Measurements from ENCODE around the gene CADPS.

The CADPS gene

GRCh38 chr3:62749657-62750056, 125.6 kb downstream of the CADPS start:
- 60% methylated on average over 1 of the region's 2 CpGs; no CpG with 5 or more reads in 1 of the 2 experiments for WGBS, 2 experiments (ENCODE audit: insufficient coverage in 2 of 2)
- no peaks in the 10 kb centered on the region for H3K9me3 ChIP-seq (ENCODE audit: control insufficient read depth, low read length)
- H3K36me3 ChIP-seq (ENCODE audit: control insufficient read depth, insufficient read depth, low read length): no peaks in the 10 kb centered on the region
- no peaks in the 10 kb centered on the region for H3K4me1 ChIP-seq (ENCODE audit: control insufficient read depth, insufficient read depth, low read length, poor library complexity, severe bottlenecking)
- no peak overlapping the region for H3K27ac ChIP-seq (ENCODE audit: low read depth, low read length, severe bottlenecking)
- H3K4me3 ChIP-seq (ENCODE audit: extremely low read depth, insufficient read depth, low read length, poor library complexity, severe bottlenecking): no peak overlapping the region

- H3K9me3 ChIP-seq (ENCODE audit: control insufficient read depth, low read length): no peaks in the 10 kb centered on the region
- H3K4me1 ChIP-seq (ENCODE audit: control insufficient read depth, insufficient read depth, low read length, poor library complexity, severe bottlenecking): no peaks in the 10 kb centered on the region
- no peak overlapping the region for H3K27ac ChIP-seq (ENCODE audit: low read depth, low read length, severe bottlenecking)
- no peak overlapping the region for H3K4me3 ChIP-seq (ENCODE audit: extremely low read depth, insufficient read depth, low read length, poor library complexity, severe bottlenecking)
- no peaks in the 10 kb centered on the region for H3K36me3 ChIP-seq (ENCODE audit: control insufficient read depth, insufficient read depth, low read length)
- 93 to 100% methylated on average over 1 to 3 of the region's 4 CpGs for WGBS, 2 experiments (ENCODE audit: insufficient coverage in 2 of 2)
Observed at GRCh38 chr3:62749130-62749529, 126.1 kb downstream of the CADPS start.

- H3K4me1 ChIP-seq (ENCODE audit: control insufficient read depth, insufficient read depth, low read length, poor library complexity, severe bottlenecking): no peaks in the 10 kb centered on the region
- WGBS, 2 experiments (ENCODE audit: insufficient coverage in 2 of 2): 84 to 86% methylated on average over 3 of the region's 3 CpGs
- H3K4me3 ChIP-seq (ENCODE audit: extremely low read depth, insufficient read depth, low read length, poor library complexity, severe bottlenecking): no peak overlapping the region
- H3K9me3 ChIP-seq (ENCODE audit: control insufficient read depth, low read length): no peaks in the 10 kb centered on the region
- no peak overlapping the region for H3K27ac ChIP-seq (ENCODE audit: low read depth, low read length, severe bottlenecking)
- no peaks in the 10 kb centered on the region for H3K36me3 ChIP-seq (ENCODE audit: control insufficient read depth, insufficient read depth, low read length)
Observed at GRCh38 chr3:62737449-62737848, 137.8 kb downstream of the CADPS start.

- no peaks in the 10 kb centered on the region for H3K4me1 ChIP-seq (ENCODE audit: control insufficient read depth, insufficient read depth, low read length, poor library complexity, severe bottlenecking)
- no peaks in the 10 kb centered on the region for H3K9me3 ChIP-seq (ENCODE audit: control insufficient read depth, low read length)
- H3K4me3 ChIP-seq (ENCODE audit: extremely low read depth, insufficient read depth, low read length, poor library complexity, severe bottlenecking): no peak overlapping the region
- H3K36me3 ChIP-seq (ENCODE audit: control insufficient read depth, insufficient read depth, low read length): no peaks in the 10 kb centered on the region
- H3K27ac ChIP-seq (ENCODE audit: low read depth, low read length, severe bottlenecking): no peak overlapping the region
- no CpG with 5 or more reads among the region's 1 CpG for WGBS, 2 experiments (ENCODE audit: insufficient coverage in 2 of 2)
Observed at GRCh38 chr3:62735510-62735909, 139.7 kb downstream of the CADPS start.

- Histone ChIP-seq H3K4me1 (ENCODE audit: control insufficient read depth, insufficient read depth, low read length, poor library complexity, severe bottlenecking) (peaks cover 6% of the 10 kb centered on the region), H3K4me3 (ENCODE audit: extremely low read depth, insufficient read depth, low read length, poor library complexity, severe bottlenecking) (no peak overlapping the region), H3K27ac (ENCODE audit: low read depth, low read length, severe bottlenecking) (no peak overlapping the region), H3K36me3 (ENCODE audit: control insufficient read depth, insufficient read depth, low read length) (no peaks in the 10 kb centered on the region), H3K9me3 (ENCODE audit: control insufficient read depth, low read length) (no peaks in the 10 kb centered on the region)
- 93 to 95% methylated on average over 3 to 5 of the region's 5 CpGs for WGBS, 2 experiments (ENCODE audit: insufficient coverage in 2 of 2)
Observed at GRCh38 chr3:62732183-62732904, 142.9 kb downstream of the CADPS start.

GRCh38 chr3:62727981-62728380, 147.2 kb downstream of the CADPS start:
- Histone ChIP-seq H3K4me1 (ENCODE audit: control insufficient read depth, insufficient read depth, low read length, poor library complexity, severe bottlenecking) (peaks cover 11% of the 10 kb centered on the region), H3K27ac (ENCODE audit: low read depth, low read length, severe bottlenecking) (no peak overlapping the region), H3K9me3 (ENCODE audit: control insufficient read depth, low read length) (no peaks in the 10 kb centered on the region), H3K4me3 (ENCODE audit: extremely low read depth, insufficient read depth, low read length, poor library complexity, severe bottlenecking) (no peak overlapping the region), H3K36me3 (ENCODE audit: control insufficient read depth, insufficient read depth, low read length) (no peaks in the 10 kb centered on the region)
- 83 to 84% methylated on average over 1 to 4 of the region's 5 CpGs for WGBS, 2 experiments (ENCODE audit: insufficient coverage in 2 of 2)

GRCh38 chr3:62727536-62727935, 147.7 kb downstream of the CADPS start:
- Histone ChIP-seq H3K4me3 (ENCODE audit: extremely low read depth, insufficient read depth, low read length, poor library complexity, severe bottlenecking) (no peak overlapping the region), H3K4me1 (ENCODE audit: control insufficient read depth, insufficient read depth, low read length, poor library complexity, severe bottlenecking) (peaks cover 11% of the 10 kb centered on the region), H3K9me3 (ENCODE audit: control insufficient read depth, low read length) (no peaks in the 10 kb centered on the region), H3K27ac (ENCODE audit: low read depth, low read length, severe bottlenecking) (peak overlapping the region; percentile 75), H3K36me3 (ENCODE audit: control insufficient read depth, insufficient read depth, low read length) (no peaks in the 10 kb centered on the region)
- WGBS, 2 experiments (ENCODE audit: insufficient coverage in 2 of 2): no CpG with 5 or more reads among the region's 1 CpG

- Histone ChIP-seq H3K4me1 (ENCODE audit: control insufficient read depth, insufficient read depth, low read length, poor library complexity, severe bottlenecking) (peaks cover 11% of the 10 kb centered on the region), H3K9me3 (ENCODE audit: control insufficient read depth, low read length) (no peaks in the 10 kb centered on the region), H3K36me3 (ENCODE audit: control insufficient read depth, insufficient read depth, low read length) (no peaks in the 10 kb centered on the region), H3K27ac (ENCODE audit: low read depth, low read length, severe bottlenecking) (no peak overlapping the region), H3K4me3 (ENCODE audit: extremely low read depth, insufficient read depth, low read length, poor library complexity, severe bottlenecking) (no peak overlapping the region)
- WGBS, 2 experiments (ENCODE audit: insufficient coverage in 2 of 2): 100% methylated on average over 1 to 2 of the region's 4 CpGs
Observed at GRCh38 chr3:62724503-62724902, 150.7 kb downstream of the CADPS start.

- no peak overlapping the region for H3K4me3 ChIP-seq (ENCODE audit: extremely low read depth, insufficient read depth, low read length, poor library complexity, severe bottlenecking)
- peaks cover 11% of the 10 kb centered on the region for H3K4me1 ChIP-seq (ENCODE audit: control insufficient read depth, insufficient read depth, low read length, poor library complexity, severe bottlenecking)
- no peak overlapping the region for H3K27ac ChIP-seq (ENCODE audit: low read depth, low read length, severe bottlenecking)
- H3K36me3 ChIP-seq (ENCODE audit: control insufficient read depth, insufficient read depth, low read length): no peaks in the 10 kb centered on the region
- no peaks in the 10 kb centered on the region for H3K9me3 ChIP-seq (ENCODE audit: control insufficient read depth, low read length)
- 92 to 100% methylated on average over 1 of the region's 1 CpG for WGBS, 2 experiments (ENCODE audit: insufficient coverage in 2 of 2)
Observed at GRCh38 chr3:62723914-62724217, 151.3 kb downstream of the CADPS start.

- H3K4me3 ChIP-seq (ENCODE audit: extremely low read depth, insufficient read depth, low read length, poor library complexity, severe bottlenecking): no peak overlapping the region
- 63 to 71% methylated on average over 9 to 11 of the region's 13 CpGs for WGBS, 2 experiments (ENCODE audit: insufficient coverage in 2 of 2)
- no peaks in the 10 kb centered on the region for H3K36me3 ChIP-seq (ENCODE audit: control insufficient read depth, insufficient read depth, low read length)
- H3K4me1 ChIP-seq (ENCODE audit: control insufficient read depth, insufficient read depth, low read length, poor library complexity, severe bottlenecking): peaks cover 11% of the 10 kb centered on the region
- no peaks in the 10 kb centered on the region for H3K9me3 ChIP-seq (ENCODE audit: control insufficient read depth, low read length)
- H3K27ac ChIP-seq (ENCODE audit: low read depth, low read length, severe bottlenecking): no peak overlapping the region
Observed at GRCh38 chr3:62723166-62723913, 151.9 kb downstream of the CADPS start.

- peaks cover 5% of the 10 kb centered on the region for H3K4me1 ChIP-seq (ENCODE audit: control insufficient read depth, insufficient read depth, low read length, poor library complexity, severe bottlenecking)
- H3K4me3 ChIP-seq (ENCODE audit: extremely low read depth, insufficient read depth, low read length, poor library complexity, severe bottlenecking): no peak overlapping the region
Observed at GRCh38 chr3:62722344-62722743, 152.9 kb downstream of the CADPS start.

More at GRCh38 chr3:62722344-62722743, 152.9 kb downstream of the CADPS start:
- Histone ChIP-seq H3K9me3 (ENCODE audit: control insufficient read depth, low read length) (no peaks in the 10 kb centered on the region), H3K27ac (ENCODE audit: low read depth, low read length, severe bottlenecking) (no peak overlapping the region), H3K36me3 (ENCODE audit: control insufficient read depth, insufficient read depth, low read length) (no peaks in the 10 kb centered on the region)

Data from mesodermal cell (in vitro differentiated cells).